Activated CD8-positive, alpha-beta memory T cell treated with anti-CD3 and anti-CD28 coated beads for 4 hours (primary cell): ENCODE measurements around the gene SLC24A3.

Experiments
- DNase-seq, 2 donors: peaks; one replicate each; pipeline ENCODE4 v3.0.0-alpha.2; 2020; ENCODE audit warnings: low read depth in 2 of 2

Gene SLC24A3

GRCh38 chr20:19212469-19212815 lies at the start of gene SLC24A3:
Gene SLC24A3 (plus strand): TSS chr20:19212642.
- no peak for DNase-seq

- no peak for DNase-seq
Measured at GRCh38 chr20:19170148-19170547, 42.3 kb upstream of the SLC24A3 start.

- DNase-seq: no peak
Measured at GRCh38 chr20:19172637-19173036, 39.8 kb upstream of the SLC24A3 start.

DNA sequence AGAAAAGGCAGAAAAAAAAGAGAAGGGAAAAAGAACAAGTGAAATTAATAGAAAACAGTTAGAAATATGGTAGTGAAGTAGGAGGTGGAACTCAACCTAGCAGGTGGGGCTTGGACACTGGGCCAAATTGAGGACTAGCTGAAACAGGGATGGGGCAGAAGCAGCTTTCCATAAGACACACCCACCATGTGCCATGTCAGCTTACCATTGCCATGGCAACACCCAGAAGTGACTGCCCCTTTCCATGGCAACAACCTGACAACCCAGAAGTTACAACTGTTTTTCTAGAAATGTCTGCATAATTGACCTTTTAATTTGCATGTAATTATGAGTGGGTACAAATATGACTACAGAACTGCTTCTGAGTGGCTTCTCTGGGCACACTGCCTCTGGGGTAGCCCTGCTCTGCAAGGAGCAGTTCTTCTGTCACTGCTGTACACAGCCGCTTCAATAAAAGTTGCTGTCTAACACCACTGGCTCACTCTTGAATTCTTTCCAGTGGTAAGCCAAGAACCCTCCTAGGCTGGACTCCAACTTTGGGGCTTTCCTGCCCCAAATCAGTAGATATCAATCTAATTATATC lies 35.9 kb upstream of the SLC24A3 start:
- no peak for DNase-seq

GRCh38 chr20:19181552-19181951 lies 30.9 kb upstream of the SLC24A3 start:
- DNase-seq: no peak

- DNase-seq: no peak
Measured at GRCh38 chr20:19185083-19185482, 27.4 kb upstream of the SLC24A3 start.

- no peak for DNase-seq
Measured at GRCh38 chr20:19193349-19193748, 19.1 kb upstream of the SLC24A3 start.

DNA sequence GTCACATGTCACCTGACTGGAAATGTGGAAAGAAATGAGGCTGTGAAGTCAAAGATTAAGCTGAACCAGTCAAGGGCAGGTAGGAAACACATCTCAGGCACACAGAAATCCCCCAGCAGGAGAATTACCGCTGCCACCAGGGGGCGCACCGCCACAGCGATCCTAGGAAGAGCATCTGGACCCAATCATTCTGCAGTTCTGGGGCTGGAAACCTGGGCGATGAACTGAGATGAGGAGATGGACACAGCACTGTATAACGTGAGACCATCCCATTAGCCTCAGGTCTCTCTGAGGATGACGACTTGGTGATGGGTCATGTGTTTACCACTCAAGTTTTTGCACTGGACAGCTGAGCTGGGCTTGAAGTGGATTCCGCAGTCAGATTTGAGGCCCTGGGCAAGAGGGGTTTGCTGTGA lies 6.5 kb upstream of the SLC24A3 start:
- DNase-seq: peak; percentile 29 to 32

GRCh38 chr20:19207541-19207940 lies 4.9 kb upstream of the SLC24A3 start:
- DNase-seq: no peak

- no peak for DNase-seq
Measured at GRCh38 chr20:19210391-19211155, 1.9 kb upstream of the SLC24A3 start.

DNA sequence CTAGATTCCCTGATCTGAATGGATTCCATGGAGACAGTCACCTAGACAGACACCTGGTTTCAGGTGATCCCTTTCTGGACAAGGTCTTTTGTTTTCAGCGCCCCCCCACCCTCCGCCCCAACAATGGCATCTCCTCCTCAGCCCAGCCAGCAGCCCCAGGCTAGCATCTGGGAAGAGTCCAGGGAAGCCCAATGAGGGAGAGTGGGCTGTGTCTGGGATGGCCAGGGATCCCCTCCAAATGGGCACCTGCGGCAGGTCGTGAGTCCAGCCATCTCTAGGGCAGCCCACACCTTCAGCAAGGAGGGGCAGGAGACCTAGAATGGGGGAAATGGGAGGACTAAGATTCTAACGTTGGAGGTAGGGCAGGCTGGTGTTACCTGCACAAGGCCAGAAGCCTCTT lies 1.2 kb upstream of the SLC24A3 start:
- DNase-seq: no peak

- DNase-seq: no peak
Measured at GRCh38 chr20:19211661-19212468, 577 bp upstream of the SLC24A3 start.

DNA sequence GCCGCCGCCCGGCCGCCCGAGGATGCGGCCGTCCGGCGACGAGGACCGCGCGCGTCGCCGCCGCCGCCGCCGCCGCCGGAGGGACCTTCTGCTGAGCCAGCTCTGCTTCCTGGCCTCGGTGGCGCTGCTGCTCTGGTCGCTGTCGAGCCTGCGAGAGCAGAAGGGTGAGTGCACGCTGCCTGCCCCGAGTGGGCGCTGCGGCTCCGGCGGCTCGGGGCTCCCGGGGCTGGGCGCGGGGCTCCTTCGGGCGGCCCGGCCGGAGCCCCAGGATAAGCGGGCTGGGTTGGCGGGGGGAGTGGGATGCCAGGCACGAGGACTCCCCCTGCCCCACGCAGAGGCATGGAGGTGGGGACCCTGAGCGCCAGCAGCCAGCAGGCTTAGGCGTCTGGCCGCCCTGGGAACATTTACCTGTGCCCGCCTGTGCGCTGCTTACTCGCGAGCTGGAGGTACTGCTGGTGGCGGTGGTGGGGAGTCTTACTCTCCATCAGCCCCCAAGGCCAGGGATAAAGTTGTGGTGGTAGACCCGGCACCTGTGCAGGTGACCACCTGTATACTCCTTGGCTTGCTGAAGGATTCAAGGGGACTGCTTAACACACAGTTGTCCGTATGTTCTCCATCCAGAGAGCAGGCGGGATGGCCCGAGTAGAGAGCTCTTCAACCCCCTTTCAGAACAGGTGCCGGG lies 520 bp downstream of the SLC24A3 start:
- no peak for DNase-seq

GRCh38 chr20:19213946-19214490 lies 1.6 kb downstream of the SLC24A3 start:
- no peak for DNase-seq

DNA sequence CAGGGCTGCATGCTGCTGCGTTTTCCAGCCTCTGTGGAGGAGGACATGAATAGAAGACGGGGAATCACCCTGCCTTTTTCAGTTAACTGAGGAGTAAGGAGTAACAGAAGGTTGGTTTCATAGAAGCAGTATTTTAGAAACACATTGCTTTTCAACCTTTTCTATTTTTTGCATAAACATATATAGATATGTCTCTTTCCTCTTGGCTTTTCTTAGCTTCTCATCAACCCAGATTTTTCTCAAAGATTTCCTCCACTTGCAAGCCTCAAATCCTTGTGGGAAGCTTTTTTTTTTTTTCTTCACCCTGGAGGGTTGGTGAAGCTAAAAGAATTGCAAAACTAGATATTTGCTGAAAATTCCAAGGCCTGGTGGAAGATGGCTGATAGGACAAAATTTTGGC lies 6.0 kb downstream of the SLC24A3 start:
- DNase-seq: no peak

DNA sequence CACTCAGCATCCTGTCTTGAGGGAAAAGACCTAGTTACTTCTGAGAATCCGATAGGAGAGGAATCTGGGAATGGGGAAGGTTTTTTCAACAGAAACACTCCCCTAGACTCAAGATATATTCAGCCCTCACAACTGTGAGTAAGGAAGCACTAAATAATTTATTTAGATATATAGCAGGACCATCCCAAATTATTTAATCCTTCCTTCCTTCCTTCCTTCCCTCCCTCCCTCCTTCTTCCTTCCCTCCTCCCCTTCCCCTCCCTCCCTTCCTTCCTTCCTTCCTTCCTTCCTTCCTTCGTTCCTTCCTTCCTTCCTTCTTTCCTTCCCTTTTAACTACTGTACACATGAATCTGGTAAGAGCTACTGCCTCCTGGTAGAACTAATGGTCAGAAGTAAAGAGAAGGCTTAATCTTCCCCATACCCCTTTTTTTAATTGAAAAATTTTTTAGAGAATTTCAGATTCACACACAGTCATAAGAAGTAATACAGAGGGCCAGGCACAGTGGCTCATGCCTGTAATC lies 10.1 kb downstream of the SLC24A3 start:
- DNase-seq: no peak

GRCh38 chr20:19223640-19224039 lies 11.2 kb downstream of the SLC24A3 start:
- no peak for DNase-seq

DNA sequence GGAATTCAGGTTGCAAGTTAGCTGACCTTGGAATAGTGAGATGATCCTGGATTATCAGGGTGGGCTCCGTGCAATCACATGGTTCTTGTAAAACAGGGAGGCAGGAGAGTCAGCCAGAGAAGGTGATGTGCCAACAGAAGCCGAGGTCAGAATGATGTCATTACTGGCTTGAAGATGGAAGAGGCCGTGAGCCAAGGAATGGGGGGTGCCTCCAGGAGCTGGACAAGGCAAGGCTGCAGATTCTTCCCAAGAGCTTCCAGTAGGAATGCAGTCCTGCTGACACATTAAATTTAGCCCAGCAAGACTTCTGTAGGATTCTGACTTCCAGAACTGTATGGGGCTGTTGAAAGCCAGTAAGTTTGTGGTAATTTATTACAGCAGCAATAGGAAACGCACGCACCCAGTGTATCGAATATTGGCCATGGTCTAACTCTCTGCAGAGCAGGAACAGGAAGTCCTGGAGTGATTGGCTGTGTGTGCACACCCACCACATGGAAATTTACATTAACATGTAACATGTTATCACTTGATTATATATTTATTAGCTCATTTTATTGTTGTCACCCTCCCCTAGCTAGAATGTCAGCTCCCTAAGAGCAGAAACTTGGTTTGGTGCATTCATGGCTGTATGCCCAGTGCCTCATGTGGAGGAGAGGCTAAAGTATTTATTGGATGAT lies 19.1 kb downstream of the SLC24A3 start:
- no peak for DNase-seq

GRCh38 chr20:19232997-19233794 lies 20.8 kb downstream of the SLC24A3 start:
- no peak for DNase-seq

DNA sequence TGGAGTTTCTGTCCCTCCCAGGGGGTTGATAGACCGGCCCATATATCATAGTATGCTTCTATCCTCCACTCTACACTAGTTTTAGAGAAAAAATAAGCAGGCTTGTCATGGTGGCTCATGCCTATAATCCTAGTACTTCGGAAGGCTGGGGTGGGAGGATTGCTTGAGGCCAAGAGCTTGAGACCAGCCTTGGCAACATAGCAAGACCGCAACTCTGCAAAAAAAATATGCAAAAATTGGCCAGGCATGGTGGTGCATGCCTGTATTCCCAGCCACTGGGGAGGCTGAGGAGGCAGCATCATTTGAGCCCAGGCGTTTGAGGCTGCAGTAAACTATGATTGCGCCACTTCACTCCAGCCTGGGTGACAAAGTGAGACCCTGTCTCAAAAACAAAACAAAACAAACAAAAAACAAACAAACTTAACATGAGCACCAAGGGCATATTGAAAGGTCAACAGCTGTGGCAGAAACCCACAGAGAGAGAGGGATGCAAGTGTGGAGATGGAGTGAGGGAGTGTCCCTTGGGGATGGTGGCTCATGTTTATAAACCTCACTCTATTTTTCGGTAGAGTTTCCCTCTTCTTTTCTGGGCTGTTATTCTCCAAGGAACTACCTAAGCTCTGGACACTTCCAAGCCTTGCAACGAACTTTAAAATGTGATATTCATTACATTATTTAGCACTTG lies 24.1 kb downstream of the SLC24A3 start:
- no peak for DNase-seq
